AG08396 (cell line): ENCODE data around the gene PSMC1.
A peak's percentile ranks its signal among the peaks of the same experiment; 100 is the strongest.

Experiments used
- DNase-seq: peaks from one replicate; pipeline ENCODE4 v3.0.0; 2012; ENCODE audit warnings: low spot score, mixed read lengths

The PSMC1 gene

DNA sequence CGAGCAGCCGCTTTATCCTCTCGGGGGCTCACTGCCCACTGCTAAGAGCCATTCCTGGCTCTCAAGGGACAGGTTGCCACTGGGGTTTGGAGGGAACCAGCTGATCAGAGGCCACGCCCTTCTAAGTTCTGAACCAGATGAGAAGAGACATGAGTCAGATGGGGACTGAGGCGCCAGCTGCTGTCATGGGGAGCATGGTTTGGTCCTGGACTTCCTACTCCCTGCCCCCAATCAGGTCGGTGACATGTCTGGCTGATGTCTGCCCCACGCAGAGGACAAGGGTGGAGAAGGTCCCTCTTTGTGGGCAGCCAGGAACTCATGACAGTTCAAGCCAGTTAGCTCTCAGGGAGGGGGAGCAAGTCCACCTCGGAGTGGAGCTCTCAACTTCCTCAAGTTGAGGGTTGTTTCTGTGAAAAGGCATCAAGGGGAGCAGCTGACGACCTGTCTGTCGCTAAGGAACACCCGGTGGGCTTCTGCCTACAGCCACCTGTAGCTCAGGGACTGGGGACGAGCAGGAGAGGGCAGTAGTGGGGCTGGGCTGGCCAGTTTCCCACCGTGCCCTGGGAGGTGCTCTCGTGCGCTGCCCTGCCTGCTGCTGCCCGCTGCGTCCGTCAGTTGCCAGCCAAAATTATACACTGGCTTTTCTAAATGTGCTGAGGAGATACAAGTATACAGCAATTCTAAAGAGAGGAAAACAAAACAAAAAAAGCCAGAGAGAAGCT is 20.5 kb downstream of the PSMC1 start:
- no peak for DNase-seq

DNA sequence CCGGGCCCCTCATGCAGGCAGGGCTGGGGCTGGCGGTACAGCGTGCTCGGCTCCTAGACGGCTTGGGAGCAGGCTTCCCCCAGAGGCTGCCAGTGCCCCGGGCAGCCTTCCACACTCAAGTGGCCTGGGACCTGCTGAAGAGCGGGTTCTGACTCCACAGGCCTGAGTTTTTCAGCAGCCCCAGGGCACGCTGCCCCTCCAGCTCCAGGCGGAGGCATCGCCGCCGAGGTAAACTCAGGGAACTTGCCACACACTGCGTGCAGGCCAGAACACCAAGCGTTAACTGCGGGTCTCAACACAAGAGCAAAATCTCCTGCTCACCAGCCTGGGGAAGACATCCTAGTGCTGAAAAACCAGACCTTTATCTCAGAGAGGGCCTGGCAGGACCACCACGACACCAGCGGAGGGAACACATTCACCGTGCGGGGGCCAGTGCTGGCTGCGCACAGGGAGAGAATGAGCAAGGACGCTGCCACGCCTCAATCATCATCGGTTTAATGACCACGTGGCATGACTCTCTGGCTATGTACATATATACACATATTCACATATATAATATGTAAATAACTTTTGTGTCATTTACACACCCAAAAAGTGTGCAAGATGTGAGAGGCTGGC is 21.3 kb downstream of the PSMC1 start:
- no peak for DNase-seq

DNA sequence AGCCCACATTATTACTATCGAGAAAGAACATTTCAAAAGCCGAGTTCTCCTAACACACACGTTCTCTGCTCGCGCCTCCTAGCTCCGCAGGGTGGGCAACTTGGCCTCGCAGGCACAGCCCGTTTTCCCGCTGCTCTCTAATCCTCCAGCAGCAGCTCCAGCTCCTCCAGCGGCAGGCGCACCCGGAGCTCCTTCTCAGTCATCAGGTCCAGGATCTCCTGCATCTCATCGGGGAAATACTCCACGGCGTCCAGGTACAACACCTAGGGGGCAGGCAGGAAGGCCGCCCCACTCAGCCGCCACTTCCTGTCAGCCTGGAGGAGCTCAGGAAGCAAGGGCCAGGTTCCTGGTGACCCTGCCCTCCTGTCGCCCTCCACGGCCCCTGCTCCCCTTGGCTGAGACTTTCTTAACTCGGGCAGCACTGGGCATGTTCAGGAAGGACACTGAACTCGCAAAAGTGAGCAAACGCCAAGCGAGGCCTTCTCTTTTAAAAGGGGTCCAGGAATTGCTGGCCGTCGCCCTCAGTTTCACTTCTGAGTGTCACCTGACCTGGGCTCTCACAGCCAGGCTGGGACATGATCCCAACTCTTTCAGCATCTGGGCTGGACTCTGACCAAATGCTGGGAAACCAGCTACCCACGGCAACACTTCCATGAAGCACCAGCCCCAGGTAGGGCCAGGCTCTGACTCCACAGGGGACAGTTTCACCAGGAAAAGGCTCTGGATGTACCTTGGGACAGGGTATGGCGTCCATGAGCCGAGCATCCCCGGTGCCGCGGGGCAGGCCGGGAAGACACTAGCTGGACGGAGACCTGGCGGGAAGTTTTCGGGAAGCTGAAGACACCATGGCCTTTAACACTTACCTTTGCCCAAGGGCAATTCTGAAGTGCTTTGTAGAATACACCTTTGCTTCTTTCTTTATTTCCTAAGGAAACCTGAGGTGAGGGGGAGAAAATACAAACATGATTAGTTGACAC is 22.1 kb downstream of the PSMC1 start:
- DNase-seq, result no peak

DNA sequence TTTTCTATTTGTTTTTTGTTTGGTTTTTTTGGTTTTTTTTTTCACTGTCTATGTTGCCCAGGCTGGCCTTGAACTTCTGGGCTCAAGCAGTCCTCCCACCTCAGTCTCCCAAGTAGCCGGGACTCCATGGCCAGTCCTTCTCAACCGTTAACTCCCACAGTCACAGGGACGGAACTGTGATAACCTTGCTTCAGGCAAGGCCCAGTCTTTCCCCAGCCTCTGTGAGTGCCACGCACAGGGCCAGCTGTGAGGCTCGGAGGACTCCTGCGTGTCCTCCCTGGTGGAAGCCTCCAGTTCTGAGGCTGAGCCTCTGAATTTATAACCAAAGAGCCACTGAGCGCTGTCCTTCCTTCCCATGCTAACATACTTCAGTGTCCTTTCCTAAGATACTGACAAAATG is 23.7 kb downstream of the PSMC1 start:
- DNase-seq, result no peak

DNA sequence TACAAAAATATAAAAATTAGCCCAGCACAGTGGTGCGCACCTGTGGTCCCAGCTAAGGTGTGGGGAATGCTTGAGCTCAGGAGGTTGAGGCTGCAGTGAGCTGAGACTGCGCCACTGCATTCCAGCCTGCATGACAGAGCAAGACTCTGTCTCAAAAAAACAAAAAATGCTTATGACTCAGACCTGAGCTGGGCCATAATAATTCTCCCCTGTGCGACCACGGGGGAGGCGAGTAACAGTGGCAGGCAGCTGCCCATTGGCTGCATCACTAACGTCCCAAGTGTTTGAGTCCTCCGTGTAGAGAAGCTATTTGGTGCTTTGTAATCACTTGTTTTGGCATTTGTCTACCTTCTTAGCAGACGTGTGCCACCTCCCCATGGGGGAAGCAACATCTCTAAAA is 24.9 kb downstream of the PSMC1 start:
- peak; percentile 82 for DNase-seq

DNA sequence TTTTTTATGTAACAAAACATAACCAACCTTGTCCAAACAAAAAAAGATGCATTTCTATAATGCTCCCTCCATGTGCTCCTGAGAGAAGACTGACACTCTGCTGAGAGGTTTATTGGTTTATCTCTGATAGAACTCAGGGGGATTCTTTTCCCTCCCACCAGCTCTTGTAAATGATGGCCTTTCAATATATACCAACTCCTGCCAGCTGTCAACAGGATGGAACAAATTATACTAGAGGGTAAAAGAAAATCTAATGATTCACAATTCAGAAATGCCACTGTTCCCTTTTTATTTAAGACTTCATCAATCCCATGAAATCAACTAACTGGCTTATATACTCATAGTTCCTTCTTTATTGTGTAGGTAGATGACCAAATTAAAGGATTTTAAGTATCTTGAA is 25.4 kb downstream of the PSMC1 start:
- no peak for DNase-seq

DNA sequence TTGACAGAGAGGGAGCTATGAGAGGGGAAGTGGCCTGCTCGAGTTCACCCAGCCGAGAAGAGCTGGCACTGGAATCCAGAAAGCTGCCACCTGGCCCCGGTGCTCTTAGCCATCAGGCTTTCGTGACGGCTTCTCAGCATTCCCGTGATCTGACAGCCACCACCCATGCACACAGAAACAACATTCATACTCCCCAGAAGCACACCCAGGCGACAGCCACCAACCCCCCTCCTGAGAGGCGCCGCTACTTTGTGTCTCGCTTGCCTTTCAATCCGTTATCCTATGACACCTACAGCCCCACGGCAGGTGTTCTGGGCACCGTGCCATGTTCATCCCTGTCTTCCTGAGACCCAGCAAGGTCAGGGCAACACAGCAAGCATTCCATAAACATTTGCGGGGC is 31.4 kb downstream of the PSMC1 start:
- DNase-seq, result no peak

DNA sequence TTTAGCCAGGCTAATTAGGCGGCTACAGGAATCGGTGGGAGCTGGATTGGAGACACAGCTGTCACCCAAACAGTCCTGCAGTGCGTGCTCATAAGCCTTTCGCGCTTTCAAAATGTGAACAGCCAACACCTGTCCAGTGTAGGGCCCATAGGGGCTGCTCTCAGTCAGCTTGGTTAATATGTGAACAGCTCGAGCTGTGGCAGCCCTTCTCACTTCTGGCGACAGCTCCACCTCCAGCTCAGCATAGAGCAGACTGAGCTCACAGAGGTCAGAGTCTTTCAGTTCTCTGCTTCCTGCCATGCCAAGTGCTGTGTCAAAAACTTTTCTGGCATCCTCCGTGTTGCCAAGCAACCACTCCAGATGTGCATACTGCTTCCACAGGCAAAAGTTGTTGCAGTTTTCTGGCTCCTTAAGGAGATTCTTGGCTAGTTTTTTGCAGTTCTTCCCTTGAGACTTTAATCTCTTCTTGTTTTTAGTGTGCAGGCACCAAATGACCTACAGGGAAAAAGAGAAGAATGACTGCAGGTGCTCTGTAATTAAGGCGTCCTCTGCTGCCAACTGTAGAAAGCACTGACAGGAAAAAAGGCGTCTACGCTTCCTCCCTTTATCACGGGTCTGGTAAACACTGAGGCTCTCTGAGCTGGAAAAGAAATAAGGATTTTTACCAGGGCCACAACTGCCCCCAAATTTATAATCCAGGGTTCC is 32.5 kb downstream of the PSMC1 start:
- DNase-seq, result no peak

DNA sequence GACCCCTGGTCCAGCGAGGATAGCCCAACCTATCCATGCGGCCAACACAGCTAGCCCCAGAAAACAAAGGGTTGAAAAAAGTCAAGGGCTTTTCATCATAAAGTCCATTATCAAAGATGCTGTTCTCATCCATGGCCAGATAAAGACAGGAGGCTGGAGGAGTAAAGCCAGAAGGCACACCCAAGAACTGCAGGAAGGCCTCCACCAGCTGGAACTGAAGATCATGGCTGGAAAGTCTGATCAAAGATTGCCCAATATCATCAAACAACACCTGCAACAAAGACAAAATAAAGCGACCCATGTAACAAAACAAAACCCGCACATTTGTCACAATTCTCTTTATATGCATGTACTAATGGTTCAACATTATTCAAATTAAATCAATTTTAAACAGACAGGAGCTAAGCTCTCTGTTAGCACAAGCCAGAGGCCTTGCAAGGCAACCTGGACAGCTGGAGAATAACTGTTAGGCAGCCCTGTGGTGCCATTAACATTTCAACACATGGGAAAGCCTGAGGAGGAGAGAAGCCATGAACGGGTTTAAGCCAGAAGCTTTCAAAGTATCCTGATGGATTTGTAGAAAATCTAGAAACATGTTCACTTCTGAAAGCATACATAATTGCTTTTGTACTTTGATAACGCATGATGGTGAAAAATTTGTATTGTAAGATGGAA is 34.1 kb downstream of the PSMC1 start:
- DNase-seq, result no peak

DNA sequence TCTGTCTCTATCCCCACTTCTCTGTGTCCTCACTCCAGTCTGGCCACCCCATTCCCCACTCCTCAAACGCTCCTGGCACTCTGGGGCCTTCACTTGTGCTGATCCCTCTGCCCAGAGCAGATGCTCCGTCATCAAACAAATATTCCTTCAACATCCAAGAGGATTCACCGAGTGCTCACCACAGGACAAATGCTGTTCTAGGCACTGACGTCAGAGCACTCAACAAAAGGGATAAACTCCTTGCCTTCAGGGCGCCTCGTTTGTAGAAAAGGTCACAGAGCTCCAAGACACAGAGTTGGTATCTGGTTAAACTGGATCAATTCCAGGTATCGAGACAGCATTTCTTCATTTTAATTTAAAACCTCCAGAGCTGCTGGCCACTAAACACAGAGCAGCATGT is 35.3 kb downstream of the PSMC1 start:
- no peak for DNase-seq

DNA sequence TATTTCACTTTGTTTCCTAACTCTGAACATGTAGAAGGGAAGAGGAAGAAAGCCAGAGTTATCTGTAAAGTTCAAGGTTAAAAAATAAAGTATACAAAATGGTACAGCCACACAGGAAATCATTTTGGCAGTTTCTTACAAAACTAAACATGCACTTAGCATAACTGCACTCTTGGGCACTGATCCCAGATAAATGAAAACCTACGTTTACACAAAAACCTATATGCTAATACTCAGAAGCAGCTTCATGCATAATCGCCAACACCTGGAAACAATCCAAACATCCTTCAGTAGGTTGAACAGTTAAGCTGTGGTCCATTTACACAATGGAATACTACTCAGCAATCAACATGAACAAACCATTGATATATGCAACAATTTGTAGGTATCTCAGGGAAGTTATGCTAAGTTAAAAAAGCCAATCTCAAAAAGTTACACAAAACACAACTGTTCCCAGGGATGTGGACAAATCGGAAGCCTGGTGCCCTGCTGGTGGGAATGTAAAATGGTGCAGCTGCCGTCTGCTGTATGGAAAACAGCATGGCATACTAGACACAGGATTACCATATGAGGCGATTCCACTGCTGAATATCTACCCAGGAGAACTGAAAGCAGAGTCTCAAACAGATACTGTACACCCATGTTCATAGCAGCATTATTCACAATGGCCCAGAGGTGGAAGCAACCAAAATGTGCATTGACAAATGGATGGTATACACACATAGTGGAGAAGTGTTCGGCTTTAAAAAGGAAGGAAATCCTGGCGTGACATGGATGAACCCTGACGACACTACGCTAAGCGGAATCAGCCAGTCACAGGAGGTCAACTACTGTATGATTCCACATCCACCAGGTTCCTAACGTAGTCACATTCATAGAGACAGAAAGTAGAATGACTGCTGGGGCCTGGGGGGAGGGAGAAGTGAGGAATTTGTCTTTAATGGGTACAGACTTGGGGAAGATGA is 37.7 kb downstream of the PSMC1 start:
- no peak for DNase-seq

DNA sequence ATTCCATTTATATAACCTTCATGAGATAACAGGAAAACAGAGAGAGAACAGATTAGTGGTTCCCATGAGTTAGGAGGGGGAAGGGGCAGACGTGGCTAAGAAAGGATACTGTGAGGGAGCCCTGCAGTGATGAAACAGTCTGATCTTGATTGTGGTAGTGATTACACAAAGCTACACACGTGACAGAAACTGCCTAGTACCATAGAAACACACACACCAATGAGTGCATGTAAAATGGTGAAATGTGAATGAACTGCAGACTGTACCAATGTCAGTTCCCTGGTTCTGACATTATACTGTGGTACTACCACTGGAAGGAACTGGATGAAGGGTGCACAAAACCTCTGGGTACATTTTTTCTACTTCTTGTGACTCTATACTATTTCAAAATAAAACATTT is 38.5 kb downstream of the PSMC1 start:
- no peak for DNase-seq

DNA sequence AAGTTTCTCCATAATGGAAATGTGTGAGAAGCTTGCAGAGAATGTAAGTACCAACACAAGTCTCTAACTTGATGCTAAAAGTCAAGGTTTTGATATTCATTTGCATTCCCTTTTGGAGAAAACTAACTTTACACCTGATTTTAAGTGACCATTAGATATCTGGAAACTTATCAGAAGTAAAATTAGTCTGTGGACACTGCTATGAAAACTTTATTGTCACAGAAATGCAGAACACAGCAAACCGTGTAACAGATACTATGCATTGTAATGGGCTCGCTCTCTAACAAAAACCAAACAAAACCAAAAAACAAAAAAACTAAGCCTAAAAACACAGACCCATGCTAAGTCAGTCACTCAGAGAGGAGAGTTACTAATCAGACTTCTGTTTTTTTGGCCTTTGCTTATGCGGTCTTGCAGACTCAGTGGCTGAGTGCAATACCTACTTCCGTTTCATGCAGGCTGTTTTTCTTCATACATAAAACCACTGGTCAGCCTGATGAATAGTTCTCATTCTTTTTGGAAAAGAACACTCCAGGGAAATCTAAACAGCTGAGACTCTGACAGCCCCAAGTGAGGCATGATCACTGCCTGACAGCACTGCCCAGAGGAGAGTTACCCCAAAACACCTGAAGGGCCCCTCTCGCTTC is 39.6 kb downstream of the PSMC1 start:
- DNase-seq, result peak; percentile 29

DNA sequence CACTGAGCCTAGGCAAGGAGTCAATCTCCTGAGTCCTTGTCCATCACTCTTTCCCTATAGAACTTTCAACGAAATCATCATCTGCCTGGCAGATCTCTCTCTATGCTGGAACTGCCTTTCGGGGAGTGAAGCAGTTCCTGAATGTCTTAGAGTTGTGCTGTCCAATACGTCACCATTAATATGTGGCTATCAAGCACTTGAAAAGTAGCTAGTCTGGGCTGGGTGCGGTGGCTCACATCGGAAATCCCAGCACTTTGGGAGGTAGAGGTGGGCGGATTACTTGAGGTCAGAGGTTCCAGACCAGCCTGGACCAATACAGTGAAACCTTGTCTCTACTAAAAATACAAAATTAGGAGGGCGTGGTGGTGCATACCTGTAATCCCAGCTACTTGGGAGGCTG is 40.3 kb downstream of the PSMC1 start:
- no peak for DNase-seq

DNA sequence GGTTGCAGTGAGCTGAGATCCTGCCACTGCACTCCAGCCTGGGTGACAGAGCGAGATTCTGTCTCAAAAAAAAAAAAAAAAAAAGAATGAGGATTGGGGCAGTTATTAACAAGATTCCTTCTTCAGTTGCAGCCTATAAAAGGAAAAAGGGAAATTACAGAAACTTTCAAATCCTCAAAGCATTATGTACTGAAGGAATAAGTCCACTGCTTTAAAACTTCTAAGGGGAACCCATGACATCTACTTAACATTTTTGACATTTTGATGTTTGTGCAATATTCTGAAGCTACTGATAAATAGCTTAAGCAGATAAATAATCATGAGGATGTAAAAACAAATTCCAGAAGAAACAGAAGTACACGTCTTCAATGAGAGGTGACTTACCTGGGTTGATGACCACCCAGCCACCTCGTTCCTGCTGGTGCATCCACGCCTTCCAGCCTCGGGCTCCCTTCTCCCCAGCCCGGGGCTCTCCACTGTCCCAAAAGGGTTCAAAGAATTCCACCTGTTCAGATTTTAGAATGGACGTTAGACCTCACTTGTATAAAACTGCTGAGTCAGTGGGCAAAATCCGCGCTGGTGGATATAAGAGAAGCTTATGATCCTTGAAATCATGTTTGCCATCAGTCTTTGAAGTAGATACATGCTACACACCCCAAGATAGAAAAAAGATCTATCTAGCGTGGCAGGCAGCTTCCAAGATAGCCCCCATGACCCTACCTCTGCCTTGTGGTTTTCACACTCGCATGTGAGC is 41.7 kb downstream of the PSMC1 start:
- no peak for DNase-seq

DNA sequence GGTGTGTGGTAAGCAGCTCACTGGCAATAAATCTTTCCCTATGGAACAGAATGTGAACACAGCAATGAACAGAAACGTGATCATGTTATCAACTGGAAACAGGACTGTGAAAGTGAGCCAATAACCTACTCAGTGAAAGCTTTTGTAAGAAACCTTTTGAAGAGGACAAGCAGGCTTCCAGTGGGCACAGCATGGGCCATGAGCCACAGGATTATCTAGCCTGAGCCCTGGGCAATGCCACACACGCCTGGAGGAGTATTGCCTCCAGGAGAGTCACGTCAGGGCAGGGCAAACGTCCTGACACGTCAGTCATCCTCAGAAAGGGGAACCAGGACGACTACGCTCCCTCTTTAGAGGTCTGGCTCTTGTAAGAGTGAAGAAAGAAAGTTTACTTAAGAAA is 43.1 kb downstream of the PSMC1 start:
- DNase-seq, result no peak

DNA sequence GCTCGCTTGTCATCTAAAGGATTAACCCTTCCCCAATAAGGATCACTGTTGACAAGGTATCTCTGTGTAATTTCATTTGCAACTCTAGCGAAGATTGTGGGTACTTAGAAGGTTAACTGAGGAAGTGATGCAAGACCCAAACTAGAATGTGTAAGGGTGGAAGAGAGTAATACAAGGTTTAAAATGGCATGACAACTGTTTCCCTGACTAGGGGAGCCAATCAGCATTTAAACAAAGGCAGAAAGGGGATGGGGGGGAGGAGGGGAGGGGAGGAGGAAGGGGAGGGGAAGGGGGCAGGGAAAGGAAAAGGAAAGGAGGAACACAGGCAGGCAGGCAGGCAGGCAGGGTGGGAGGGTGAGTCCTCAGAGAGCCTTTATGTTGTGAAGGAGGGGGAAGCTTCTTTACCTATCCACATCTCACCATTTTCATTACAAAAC is 44.3 kb downstream of the PSMC1 start:
- no peak for DNase-seq

DNA sequence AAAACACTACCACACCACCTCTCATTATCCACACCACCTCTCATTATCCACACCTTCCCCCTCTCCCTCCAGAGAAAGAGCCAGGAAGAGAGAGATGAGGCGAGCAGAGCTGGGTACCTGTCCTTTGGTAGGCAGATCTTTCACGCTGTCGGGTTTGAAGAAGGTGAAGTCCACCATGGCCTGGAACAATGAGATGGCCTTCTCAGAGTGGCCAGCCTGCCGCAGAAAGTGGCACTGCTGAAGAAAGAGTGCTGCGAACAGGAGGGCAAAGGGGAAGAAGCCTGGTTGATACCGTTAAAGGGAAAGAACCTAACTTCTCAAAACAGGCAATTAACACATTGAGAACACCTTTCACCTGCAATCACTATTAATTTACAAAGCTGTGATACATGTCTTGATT is 44.8 kb downstream of the PSMC1 start:
- no peak for DNase-seq

DNA sequence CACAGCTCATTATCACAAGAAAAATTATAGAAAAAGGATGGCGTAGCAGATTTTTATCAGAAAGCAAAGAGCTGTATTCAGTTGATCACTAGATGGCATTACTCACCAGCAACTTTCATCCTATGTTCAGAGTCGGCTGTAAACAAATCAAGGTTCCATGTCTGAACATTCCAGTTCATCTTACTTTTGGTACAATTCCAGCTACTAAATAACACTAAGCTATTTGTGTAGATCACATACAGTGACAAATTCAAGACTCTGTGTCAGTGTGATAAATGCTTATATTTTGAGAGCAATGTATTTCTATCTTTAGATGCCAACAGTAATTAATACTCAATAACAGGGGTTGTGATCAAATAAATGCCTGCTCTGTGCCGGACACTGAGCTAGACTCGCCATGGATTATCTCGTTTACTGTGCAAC is 45.3 kb downstream of the PSMC1 start:
- peak; percentile 71 for DNase-seq
